HG02642 (cell line): ENCODE data around the gene ZFP36.

ENCODE experiments used
- ATAC-seq: cut with Tn5 transposase; IDR thresholded peaks from one replicate; pipeline ENCODE4 v1.9.1; 2021; ENCODE audit warnings: mild to moderate bottlenecking; ENCODE audit not compliant: unreplicated experiment, poor library complexity

Gene ZFP36

GRCh38 chr19:39382991-39383828, 23.4 kb upstream of the ZFP36 start:
- no peak for ATAC-seq

DNA sequence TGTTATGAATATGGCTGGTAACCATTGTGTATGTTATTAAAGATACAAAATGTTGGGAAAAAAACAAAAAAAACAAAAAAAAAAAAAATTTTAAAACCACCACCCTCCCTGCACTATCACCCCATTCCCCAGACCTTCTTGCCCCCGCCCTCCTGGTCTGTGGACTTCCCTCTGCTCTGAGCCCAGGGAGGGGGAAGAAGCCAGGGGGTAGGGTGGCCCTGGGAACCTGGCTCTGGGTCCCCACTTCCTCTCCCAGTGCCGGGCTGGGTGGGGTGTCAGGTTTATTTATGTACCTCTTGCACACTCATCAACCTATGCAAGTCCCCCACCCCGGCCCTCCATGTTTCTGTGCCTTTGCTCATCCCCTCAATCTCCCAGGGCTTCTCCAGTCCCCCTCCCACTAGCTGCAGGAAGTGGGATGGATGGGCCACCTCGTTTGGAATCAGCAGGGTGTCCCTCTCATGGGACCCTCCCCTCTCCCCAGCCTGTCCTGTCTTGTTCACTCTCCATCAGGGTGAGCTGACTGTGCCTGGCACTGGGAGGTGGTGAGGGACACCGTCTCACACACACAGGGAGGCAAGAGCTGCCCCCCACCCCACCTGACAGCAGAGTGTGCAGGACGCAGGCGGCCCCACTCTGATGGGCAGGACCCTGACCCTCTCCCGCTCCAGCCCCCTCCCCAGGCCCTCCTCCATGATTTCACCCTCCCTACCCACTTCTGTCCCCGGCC, 21.6 kb upstream of the ZFP36 start:
- ATAC-seq, result no peak

- ATAC-seq, result no peak
Observed at GRCh38 chr19:39385629-39386411, 20.8 kb upstream of the ZFP36 start.

DNA sequence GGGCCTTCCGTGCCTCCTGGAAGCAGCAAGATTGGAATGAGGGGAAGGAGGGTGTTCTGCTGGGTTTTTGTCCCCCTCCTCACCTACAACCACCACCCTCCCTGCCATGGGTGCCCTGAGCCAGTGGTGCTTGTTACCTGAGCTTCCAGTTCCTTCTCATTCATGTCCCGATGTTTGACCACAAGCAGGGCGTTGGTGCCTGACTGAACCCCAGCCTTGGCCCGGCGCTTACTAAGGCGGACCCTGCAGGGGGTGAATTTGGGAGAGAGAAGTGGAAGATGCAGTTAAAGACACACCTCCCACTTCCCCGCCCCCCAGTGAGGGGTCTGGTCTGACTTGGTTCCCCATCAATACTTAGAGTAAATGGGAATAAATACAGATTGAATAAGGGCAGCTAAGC, 20.1 kb upstream of the ZFP36 start:
- no peak for ATAC-seq

GRCh38 chr19:39388657-39389056, 18.0 kb upstream of the ZFP36 start:
- no peak for ATAC-seq

DNA sequence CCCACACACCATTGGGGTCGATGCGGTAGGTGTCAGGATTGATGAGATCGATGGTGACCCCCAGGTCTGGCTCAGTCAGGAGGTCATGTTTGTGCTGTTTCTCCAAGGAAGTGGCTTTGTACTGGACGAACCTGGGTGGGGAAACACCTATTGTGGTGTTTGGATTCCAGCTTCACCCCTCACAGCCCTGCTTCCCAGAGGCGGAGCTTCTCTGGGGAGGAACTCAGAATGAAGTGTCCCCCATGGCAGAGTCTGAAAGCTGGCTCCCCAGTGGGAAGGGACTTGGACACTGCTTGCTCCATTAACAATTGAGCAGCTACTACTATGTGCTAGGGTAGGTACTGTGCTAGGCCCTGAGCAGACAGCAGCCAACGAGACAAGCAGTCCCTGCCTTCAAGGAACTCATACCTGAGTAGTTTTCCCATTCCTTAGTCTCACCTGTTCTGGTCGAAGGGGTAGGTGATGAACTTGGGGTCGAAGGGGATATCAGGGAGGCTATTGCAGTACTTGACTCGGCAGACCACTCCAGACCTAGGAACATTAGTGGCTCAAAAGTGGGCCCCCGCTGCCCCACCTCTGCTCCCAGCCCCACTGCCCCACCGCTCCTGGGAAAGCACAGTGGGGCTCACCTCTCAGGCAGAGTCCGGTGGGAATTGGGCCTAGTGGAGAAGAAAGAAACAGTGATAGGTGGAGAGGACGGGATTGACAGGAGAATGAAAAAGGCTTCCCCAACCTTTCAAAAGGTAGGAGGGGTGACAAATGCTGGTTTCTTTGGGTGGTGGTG, 16.8 kb upstream of the ZFP36 start:
- no peak for ATAC-seq

DNA sequence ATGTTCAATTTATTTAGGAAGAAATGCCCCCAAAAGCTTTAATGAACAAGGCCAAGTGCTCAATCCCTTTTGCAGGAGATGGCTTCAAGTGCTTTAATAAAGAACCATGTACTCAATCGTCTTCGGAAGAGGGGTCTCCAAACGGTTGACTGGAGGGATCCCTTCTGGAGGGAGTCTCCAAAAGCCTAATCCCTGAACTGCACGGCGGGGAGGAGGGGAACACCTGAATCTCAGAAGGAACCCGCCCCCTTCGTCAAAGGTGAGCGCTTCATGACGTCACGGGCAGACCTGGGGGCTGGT, 16.2 kb upstream of the ZFP36 start:
- ATAC-seq, result no peak

DNA sequence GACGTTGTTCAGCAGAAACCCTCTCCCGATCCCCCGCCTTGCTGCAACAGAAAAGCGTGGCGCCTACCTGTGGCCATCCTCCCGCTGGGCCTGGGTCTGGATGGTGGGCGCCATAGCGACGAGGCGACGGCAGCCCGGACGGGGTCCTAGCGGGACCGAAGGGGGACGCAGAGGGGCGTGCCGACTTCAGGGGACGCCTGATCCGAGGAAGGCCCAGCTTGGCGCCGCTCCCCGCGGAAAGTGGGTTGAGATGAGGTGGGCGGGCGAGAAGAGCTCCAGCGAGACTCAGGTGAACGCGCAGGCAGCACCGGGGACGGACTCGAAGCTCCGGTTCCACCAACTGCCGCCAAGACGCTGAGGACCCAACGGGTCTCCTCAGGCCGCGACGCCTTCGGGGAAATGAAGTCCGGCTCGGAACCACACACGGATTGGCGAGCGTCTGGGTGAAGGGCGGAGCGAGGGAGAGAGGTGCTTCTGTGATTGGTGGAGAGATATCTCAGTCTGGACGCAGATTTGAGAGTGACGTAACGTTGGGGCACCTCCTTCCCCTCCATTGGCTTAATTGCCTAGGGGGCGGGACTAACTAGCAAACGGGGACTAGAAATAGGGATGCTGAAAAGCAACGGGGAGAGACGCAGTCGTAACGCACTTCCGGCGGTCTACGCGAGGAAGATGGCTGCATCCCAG, 15.8 kb upstream of the ZFP36 start, which contains the start of the genes MED29 and PAF1:
Gene MED29 (plus strand): TSS at position 628 of the 687 bp plus-strand sequence. CDS start 45 bp downstream, at position 673.
Gene PAF1 (minus strand): TSS at position 356 of the 687 bp plus-strand sequence. CDS start 242 bp downstream, at position 114.
- ATAC-seq, result peak; percentile 93

- ATAC-seq, result peak; percentile 41
Observed at GRCh38 chr19:39397360-39398296, 9.0 kb upstream of the ZFP36 start.

- ATAC-seq, result no peak
Observed at GRCh38 chr19:39398297-39398864, 8.3 kb upstream of the ZFP36 start.

DNA sequence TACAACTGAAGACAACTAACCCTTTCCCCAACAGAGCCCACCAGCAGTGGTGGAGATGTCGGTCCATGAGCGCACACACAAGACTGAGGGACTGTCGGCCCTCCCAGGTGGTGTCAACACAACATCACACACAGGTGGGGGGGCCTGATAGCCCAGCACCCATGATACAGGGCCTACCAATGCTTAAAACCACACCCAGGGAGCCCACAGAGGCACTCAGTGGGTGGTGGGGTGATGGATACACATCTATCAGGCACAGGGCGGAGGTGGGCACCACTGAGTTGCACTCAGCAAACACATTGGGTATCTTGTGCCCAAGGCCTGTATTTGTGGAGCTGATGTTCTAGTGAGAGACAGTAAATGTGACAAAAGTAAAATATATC, 7.0 kb upstream of the ZFP36 start:
- ATAC-seq, result no peak

GRCh38 chr19:39400061-39400460, 6.6 kb upstream of the ZFP36 start:
- ATAC-seq, result no peak

GRCh38 chr19:39401070-39401548, 5.5 kb upstream of the ZFP36 start:
- no peak for ATAC-seq

GRCh38 chr19:39401549-39402345, 4.9 kb upstream of the ZFP36 start:
- no peak for ATAC-seq

- peak; percentile 30 for ATAC-seq
Observed at GRCh38 chr19:39402346-39403300, 4.0 kb upstream of the ZFP36 start.
